Chondrocyte (in vitro differentiated cells): ENCODE measurements around the gene C1QTNF6. TPM values are rescaled to one million over a fixed set of nuclear protein-coding genes. Genes with fewer than 3 reads are reported as not detected.
"Not testable (repeated sequence)": the region's sequence is repeated elsewhere in the genome, so short reads cannot be mapped to it uniquely, and the experiment has no call there.

ENCODE experiments used
- DNase-seq: peaks from one replicate; pipeline ENCODE4 v3.0.0; 2021; ENCODE audit warnings: mixed read lengths, low spot score
- H3K27ac Mint-ChIP-seq: one replicate; pipeline ENCODE4 v1.8.0; 2021; ENCODE audit warnings: mild to moderate bottlenecking, moderate library complexity, mixed read lengths; ENCODE audit not compliant: unreplicated experiment
- H3K27me3 Mint-ChIP-seq: 2 replicates; pipeline ENCODE4 v1.8.0; 2021; ENCODE audit warnings: low read depth, mixed read lengths
- H3K36me3 Mint-ChIP-seq: 2 replicates; pipeline ENCODE4 v1.8.0; 2021; ENCODE audit warnings: low read depth, mixed read lengths
- H3K4me1 Mint-ChIP-seq: 2 replicates; pipeline ENCODE4 v1.8.0; 2021; ENCODE audit warnings: low read depth, mild to moderate bottlenecking, mixed read lengths
- H3K4me3 Mint-ChIP-seq: one replicate; pipeline ENCODE4 v1.8.0; 2021; ENCODE audit warnings: mild to moderate bottlenecking, moderate library complexity, mixed read lengths; ENCODE audit not compliant: unreplicated experiment
- H3K9me3 Mint-ChIP-seq: 2 replicates; pipeline ENCODE4 v1.8.0; 2021; ENCODE audit warnings: low read depth, mixed read lengths
- total RNA-seq: library from RNA; stranded (reverse); gene quantifications from 3 replicates; pipeline ENCODE4 v1.2.1, GENCODE V29; 2021
- TF ChIP-seq, protein P1 (sequence below): fragments of 200-600 bp; sonication (generic); IDR thresholded peaks from 2 replicates; pipeline ENCODE4 v1.5.0; 2021; ENCODE audit warnings: antibody characterized with exemption, mild to moderate bottlenecking, moderate library complexity

Gene C1QTNF6
- total RNA-seq, 1 donor from 2014 or later: 11.3 TPM

- no peaks in the 10 kb centered on the region for H3K4me1 Mint-ChIP-seq
- no peaks in the 10 kb centered on the region for H3K27me3 Mint-ChIP-seq
- DNase-seq: peak; percentile 84
These were observed 15.5 kb upstream of the C1QTNF6 start for GRCh38 chr22:37203354-37204044.

GRCh38 chr22:37202716-37203115 lies 14.7 kb upstream of the C1QTNF6 start:
- Mint-ChIP-seq H3K36me3 (no peaks in the 10 kb centered on the region), H3K9me3 (no peaks in the 10 kb centered on the region), H3K4me1 (peaks cover 7% of the 10 kb centered on the region), H3K27me3 (no peaks in the 10 kb centered on the region), H3K4me3 (no peak overlapping the region), H3K27ac (no peak overlapping the region)
- TF ChIP-seq, protein P1, sequence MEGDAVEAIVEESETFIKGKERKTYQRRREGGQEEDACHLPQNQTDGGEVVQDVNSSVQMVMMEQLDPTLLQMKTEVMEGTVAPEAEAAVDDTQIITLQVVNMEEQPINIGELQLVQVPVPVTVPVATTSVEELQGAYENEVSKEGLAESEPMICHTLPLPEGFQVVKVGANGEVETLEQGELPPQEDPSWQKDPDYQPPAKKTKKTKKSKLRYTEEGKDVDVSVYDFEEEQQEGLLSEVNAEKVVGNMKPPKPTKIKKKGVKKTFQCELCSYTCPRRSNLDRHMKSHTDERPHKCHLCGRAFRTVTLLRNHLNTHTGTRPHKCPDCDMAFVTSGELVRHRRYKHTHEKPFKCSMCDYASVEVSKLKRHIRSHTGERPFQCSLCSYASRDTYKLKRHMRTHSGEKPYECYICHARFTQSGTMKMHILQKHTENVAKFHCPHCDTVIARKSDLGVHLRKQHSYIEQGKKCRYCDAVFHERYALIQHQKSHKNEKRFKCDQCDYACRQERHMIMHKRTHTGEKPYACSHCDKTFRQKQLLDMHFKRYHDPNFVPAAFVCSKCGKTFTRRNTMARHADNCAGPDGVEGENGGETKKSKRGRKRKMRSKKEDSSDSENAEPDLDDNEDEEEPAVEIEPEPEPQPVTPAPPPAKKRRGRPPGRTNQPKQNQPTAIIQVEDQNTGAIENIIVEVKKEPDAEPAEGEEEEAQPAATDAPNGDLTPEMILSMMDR: no peak
- DNase-seq: peak; percentile 56

More at GRCh38 chr22:37203354-37204044, 15.5 kb upstream of the C1QTNF6 start:
- H3K4me3 Mint-ChIP-seq: no peak overlapping the region
- TF ChIP-seq, protein P1: no peak
- H3K27ac Mint-ChIP-seq: no peak overlapping the region
- no peaks in the 10 kb centered on the region for H3K9me3 Mint-ChIP-seq
- H3K36me3 Mint-ChIP-seq: no peaks in the 10 kb centered on the region

- Mint-ChIP-seq H3K4me3 (no peak overlapping the region), H3K27me3 (no peaks in the 10 kb centered on the region), H3K27ac (no peak overlapping the region), H3K36me3 (no peaks in the 10 kb centered on the region), H3K9me3 (no peaks in the 10 kb centered on the region), H3K4me1 (peaks cover 13% of the 10 kb centered on the region)
- DNase-seq: no peak
- TF ChIP-seq, protein P1: no peak
These were observed 14.0 kb upstream of the C1QTNF6 start for GRCh38 chr22:37202001-37202555.

DNA sequence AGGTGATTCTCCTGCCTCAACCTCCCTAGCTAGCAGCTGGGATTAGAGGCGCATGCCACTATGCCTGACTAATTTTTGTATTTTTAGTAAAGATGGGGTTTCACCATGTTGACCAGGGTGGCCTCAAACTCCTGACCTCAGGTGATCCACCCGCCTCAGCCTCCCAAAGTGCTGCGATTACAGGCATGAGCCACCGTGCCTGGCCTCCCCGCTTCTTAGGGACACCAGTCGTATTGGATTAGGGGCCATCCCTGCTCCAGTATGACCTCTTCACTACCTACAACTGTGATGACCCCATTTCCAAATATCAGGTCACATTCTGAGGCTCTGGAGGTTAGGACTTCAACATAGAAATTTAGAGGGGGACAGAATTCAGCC lies 13.4 kb upstream of the C1QTNF6 start:
- H3K4me1 Mint-ChIP-seq: peaks cover 17% of the 10 kb centered on the region
- not testable (repeated sequence) for H3K27me3 Mint-ChIP-seq, H3K27ac Mint-ChIP-seq, H3K36me3 Mint-ChIP-seq, H3K4me3 Mint-ChIP-seq, H3K9me3 Mint-ChIP-seq, DNase-seq

GRCh38 chr22:37199760-37200108 lies 11.7 kb upstream of the C1QTNF6 start:
- H3K27me3 Mint-ChIP-seq: no peaks in the 10 kb centered on the region
- DNase-seq: no peak

More at GRCh38 chr22:37199760-37200108, 11.7 kb upstream of the C1QTNF6 start:
- H3K4me3 Mint-ChIP-seq: peak overlapping the region; percentile 12
- H3K36me3 Mint-ChIP-seq: no peaks in the 10 kb centered on the region
- H3K4me1 Mint-ChIP-seq: peaks cover 17% of the 10 kb centered on the region
- H3K9me3 Mint-ChIP-seq: no peaks in the 10 kb centered on the region
- TF ChIP-seq, protein P1: peak; percentile 70
- no peak overlapping the region for H3K27ac Mint-ChIP-seq
